Stomach (tissue), 9 donors: ENCODE data around the gene FRMD1. TPM values are rescaled to one million over a fixed set of nuclear protein-coding genes. Genes with fewer than 3 reads are reported as not detected.
A peak's percentile ranks its signal among the peaks of the same experiment; 100 is the strongest.

Experiments
- DNase-seq, 2 donors: peaks; one replicate each; pipeline versions ENCODE4 v3.0.0 to v3.0.0-alpha.2; 2013 to 2019
- H3K27ac ChIP-seq, 5 donors: fragments of 200-600 bp in 4 of 5; sonication (generic) in 4 of 5; one replicate each; pipeline ENCODE4 v1.5.1; 2013 to 2019; ENCODE audit warnings: mild to moderate bottlenecking in 1 of 5, moderate library complexity in 1 of 5
- H3K27me3 ChIP-seq, 3 donors: fragments of 200-600 bp; sonication (generic); one replicate each; pipeline ENCODE4 v1.5.1; 2017 to 2019; ENCODE audit warnings: mixed run types in 1 of 3
- H3K36me3 ChIP-seq, 4 donors: fragments of 200-600 bp; sonication (generic); 1 replicate in 3 of 4; 2 replicates in 1 of 4; pipeline ENCODE4 v1.5.1; 2016 to 2019
- H3K4me1 ChIP-seq, 4 donors: fragments of 200-600 bp; sonication (generic); one replicate each; pipeline ENCODE4 v1.5.1; 2016 to 2019
- H3K4me3 ChIP-seq, 4 donors: fragments of 200-600 bp; sonication (generic) in 3 of 4; one replicate each; pipeline ENCODE4 v1.5.1; 2016 to 2019; ENCODE audit warnings: mild to moderate bottlenecking in 1 of 4
- H3K9me3 ChIP-seq, 4 donors: fragments of 200-600 bp; sonication (generic); one replicate each; pipeline ENCODE4 v1.5.1; 2016 to 2019
- CTCF ChIP-seq, 7 experiments: fragments of 450-650 bp in 4 of 7; fragments of 200-600 bp in 3 of 7; sonication (generic) in 3 of 7; IDR thresholded peaks; one replicate each; pipeline ENCODE4 v1.5.1; 2016 to 2019; ENCODE audit warnings: antibody characterized with exemption in 7 of 7, control low read depth in 2 of 7, mild to moderate bottlenecking in 1 of 7
- EP300 ChIP-seq: sonication (generic); formaldehyde crosslinking; IDR thresholded peaks from one replicate; pipeline ENCODE4 v1.6.1; 2017; ENCODE audit warnings: antibody characterized with exemption
- POLR2A ChIP-seq, 4 donors: fragments of 450-650 bp; IDR thresholded peaks; one replicate each; pipeline ENCODE4 v1.6.1; 2016; ENCODE audit warnings: antibody characterized with exemption in 4 of 4, control low read depth in 2 of 4, mild to moderate bottlenecking in 1 of 4, moderate library complexity in 1 of 4
- POLR2AphosphoS5 ChIP-seq, 3 donors: sonication (generic); formaldehyde crosslinking; IDR thresholded peaks; one replicate each; pipeline ENCODE4 v1.6.1; 2016; ENCODE audit warnings: antibody characterized with exemption in 3 of 3
- WGBS, 5 donors: extraction: QIAGEN DNeasy Blood & Tissue Kit in 3 of 5; methylation state at CpG; one replicate each; pipeline versions ENCODE4 v1.1.5 to v1.1.7; 2013 to 2018; 5-methylcytosine and 5-hydroxymethylcytosine counted together
- intact Hi-C: fragments of 100-400 bp; cut with DNase I; formaldehyde crosslinking; loops from one replicate; pipeline ENCODE4 v1.15.1; 2023; ENCODE audit warnings: low total_unique reads
- polyA plus RNA-seq, 3 donors: library from polyadenylated mRNA; stranded (reverse); fragments of 200-250 nt; gene quantifications; one replicate each; pipeline ENCODE4 v1.2.3, GENCODE V29; 2013
- total RNA-seq, 5 donors: library from RNA; depleted of rRNA; stranded (reverse); fragments of >200 nt; gene quantifications; one replicate each; pipeline versions ENCODE4 v1.1.0 to v1.2.3, GENCODE V29; 2014 to 2016
- donor health status: healthy with polysubstance abuse.
- donor health status: Bipolar disorder and iron deficiency.
- donor health status: healthy.

The FRMD1 gene
- total and polyA plus RNA-seq, 8 donors, result 0.43 to 42.9 (median 7.7) TPM

GRCh38 chr6:168119539-168119938, 40.5 kb upstream of the FRMD1 start:
- peaks cover 0 to 3% (median 0%) of the 10 kb centered on the region in 4 donors for H3K4me1 ChIP-seq
- intact Hi-C loops, result loop anchor here (5.0 kb wide), 1 partner anchor 42 kb away; the partner anchor contains the start of gene FRMD1
- DNase-seq, result no peak

GRCh38 chr6:168118935-168119334, 39.9 kb upstream of the FRMD1 start:
- WGBS, 5 donors, result 81 to 88% (median 86%) methylated on average over 7 of the region's 7 CpGs

More at GRCh38 chr6:168119539-168119938, 40.5 kb upstream of the FRMD1 start:
- Histone ChIP-seq H3K27ac (no peak overlapping the region), H3K9me3 (no peaks in the 10 kb centered on the region), H3K36me3 (no peaks in the 10 kb centered on the region), H3K4me3 (no peak overlapping the region), H3K27me3 (no peaks in the 10 kb centered on the region)
- TF ChIP-seq EP300, result no peak
- no peak for TF ChIP-seq POLR2A (IDR thresholded peaks at IDR 0.05)
- no peak for TF ChIP-seq CTCF (IDR thresholded peaks at IDR 0.05)
- TF ChIP-seq POLR2AphosphoS5 (IDR thresholded peaks at IDR 0.05), result no peak

GRCh38 chr6:168117942-168118341, 38.9 kb upstream of the FRMD1 start:
- 56 to 64% (median 61%) methylated on average over 4 of the region's 4 CpGs for WGBS, 5 donors
- intact Hi-C loops, result loop anchor here (5.0 kb wide), 1 partner anchor 41 kb away; the partner anchor contains the start of gene FRMD1
- DNase-seq, result no peak

More at GRCh38 chr6:168118935-168119334, 39.9 kb upstream of the FRMD1 start:
- Histone ChIP-seq H3K27ac (no peak overlapping the region), H3K4me1 (peaks cover 0 to 3% (median 0%) of the 10 kb centered on the region in 4 donors), H3K27me3 (no peaks in the 10 kb centered on the region), H3K36me3 (no peaks in the 10 kb centered on the region), H3K9me3 (no peaks in the 10 kb centered on the region), H3K4me3 (no peak overlapping the region)
- TF ChIP-seq POLR2AphosphoS5 (IDR thresholded peaks at IDR 0.05) (no peak), CTCF (IDR thresholded peaks at IDR 0.05) (no peak), POLR2A (IDR thresholded peaks at IDR 0.05) (no peak), EP300 (no peak)
- no peak for DNase-seq
- intact Hi-C loops, result loop anchor here (5.0 kb wide), 1 partner anchor 42 kb away; the partner anchor contains the start of gene FRMD1

More at GRCh38 chr6:168117942-168118341, 38.9 kb upstream of the FRMD1 start:
- Histone ChIP-seq H3K27ac (no peak overlapping the region), H3K27me3 (no peaks in the 10 kb centered on the region), H3K4me3 (no peak overlapping the region), H3K9me3 (no peaks in the 10 kb centered on the region), H3K36me3 (no peaks in the 10 kb centered on the region), H3K4me1 (peaks cover 0 to 3% (median 0%) of the 10 kb centered on the region in 4 donors)
- TF ChIP-seq CTCF (IDR thresholded peaks at IDR 0.05) (peak in 1 of 7 experiments; percentile 36), EP300 (no peak), POLR2A (IDR thresholded peaks at IDR 0.05) (no peak), POLR2AphosphoS5 (IDR thresholded peaks at IDR 0.05) (no peak)
